GM18520 (cell line): ENCODE data around the gene FBXO24.

Experiments
- ATAC-seq: cut with Tn5 transposase; IDR thresholded peaks from one replicate; pipeline ENCODE4 v1.9.1; 2021; ENCODE audit not compliant: unreplicated experiment

Gene FBXO24

DNA sequence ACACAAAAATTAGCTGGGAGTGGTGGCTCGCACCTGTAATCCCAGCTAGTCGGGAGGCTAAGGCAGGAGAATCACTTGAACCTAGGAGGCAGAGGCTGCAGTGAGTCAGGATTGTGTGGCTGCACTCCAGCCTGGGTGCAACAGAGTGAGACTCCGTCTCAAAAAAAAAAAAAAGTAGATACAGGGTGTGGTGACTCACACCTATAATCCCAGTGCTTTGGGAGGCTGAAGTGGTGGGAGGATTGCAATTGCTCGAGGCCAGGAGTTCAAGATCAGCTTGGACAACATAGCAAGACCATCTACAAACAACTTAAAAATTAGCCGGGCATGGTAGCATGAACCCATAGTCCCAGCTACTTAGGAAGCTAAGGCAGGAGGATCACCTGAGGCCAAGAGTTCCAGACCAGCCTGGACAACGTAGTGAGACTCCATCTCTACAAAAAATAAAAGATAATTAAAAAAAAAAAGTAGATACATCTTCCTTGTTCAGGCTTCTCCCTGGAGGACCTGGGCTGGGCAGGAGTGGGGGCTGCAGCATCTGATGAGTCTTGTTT, 28.3 kb downstream of the FBXO24 start:
- no peak for ATAC-seq

DNA sequence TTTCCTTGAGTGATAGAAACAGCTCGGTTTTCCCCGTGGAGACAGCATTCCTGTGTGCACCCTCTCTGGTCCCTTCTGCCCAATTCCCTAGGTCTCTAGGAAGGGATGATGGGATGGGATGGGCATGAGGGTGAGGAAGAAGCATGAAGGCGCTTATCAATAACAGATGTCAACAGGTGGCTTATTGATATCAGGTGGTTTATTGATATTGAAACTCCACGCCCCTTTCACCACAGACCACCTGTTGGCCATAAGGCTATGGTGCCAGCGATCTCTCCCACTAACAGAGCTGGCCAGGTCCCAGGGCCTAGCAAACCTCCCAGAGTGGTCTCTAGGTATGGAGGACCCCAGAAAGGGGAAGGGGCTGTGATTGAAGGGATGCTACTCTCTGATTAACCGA, 34.1 kb downstream of the FBXO24 start:
- no peak for ATAC-seq

DNA sequence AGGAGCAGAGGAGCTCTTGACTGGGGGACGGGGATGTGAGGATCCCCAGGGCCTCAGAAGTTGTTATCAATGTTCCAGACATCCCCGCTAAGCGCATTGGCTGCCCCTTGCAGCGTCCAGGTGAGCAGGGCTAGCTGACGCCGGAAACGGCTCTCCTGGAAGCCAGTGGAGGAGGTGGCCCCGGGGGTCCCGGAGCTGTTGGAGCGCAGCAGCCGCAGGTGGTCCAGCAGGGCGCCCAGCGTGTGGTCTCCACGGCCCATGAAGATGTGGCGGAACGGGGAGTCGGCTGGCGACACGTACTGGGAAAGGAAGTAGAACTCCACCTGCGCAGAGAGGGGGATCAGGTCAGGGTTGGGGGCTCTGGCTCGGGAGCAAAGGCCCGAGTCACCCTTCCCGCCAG, 34.7 kb downstream of the FBXO24 start:
- no peak for ATAC-seq

DNA sequence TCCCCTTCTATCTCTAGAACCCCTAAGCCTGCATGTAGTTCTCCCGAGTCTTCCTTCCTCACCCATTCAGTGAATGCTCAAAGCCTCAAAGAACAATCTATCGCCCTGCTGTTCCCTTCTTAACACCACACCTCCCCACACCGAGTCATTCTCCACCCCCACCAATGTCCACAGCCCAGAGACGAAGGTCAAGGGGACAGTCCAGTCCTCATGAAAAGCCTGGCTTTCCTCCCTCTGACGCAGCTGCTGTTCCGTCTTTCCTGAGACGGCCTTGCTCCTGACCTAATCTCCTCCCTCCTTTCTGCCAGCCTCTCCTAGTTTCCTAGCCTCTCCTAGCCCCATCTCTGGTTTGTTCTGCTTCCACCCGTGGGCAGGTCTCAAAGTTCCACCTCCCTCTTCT, 35.4 kb downstream of the FBXO24 start:
- no peak for ATAC-seq

DNA sequence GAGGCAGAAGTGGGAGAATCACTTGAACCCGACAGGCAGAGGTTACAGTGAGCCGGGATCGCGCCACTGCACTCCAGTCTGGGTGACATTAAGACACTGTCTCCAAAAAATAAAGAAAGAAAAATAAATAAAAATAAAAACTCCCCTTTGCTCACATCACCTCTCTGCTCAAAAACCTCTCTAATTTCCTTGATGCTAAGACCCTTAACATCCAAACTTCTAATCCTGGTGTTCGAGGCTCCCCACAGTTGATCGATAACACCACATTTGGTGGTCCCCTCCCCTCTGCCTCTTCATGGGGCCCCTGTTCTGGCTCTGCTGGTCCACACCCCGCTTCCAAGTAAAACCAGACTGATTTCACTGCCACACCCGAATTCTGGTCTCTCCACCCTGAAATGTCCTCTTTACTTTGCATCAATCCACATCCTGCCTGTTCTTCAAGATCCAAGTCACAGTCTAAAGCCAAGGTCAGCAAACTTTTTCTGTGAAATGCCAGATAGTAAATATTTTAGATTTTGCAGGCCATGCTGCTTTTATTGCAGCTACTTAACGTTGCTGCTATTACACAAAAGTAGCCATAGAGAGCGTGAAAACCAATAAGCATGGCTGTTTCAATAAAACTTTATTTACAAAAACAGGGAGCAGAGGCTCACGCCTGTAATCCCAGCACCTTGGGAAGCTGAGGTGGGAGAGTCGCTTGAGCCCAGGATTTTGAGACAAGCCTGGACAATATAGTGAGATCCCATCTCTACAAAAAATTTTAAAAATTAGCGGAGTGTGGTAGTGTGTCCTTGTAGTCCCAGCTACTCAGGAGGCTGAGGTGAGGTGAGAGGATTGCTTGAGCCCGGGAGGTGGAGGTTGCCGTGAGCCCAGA, 38.1 kb downstream of the FBXO24 start:
- ATAC-seq = no peak

DNA sequence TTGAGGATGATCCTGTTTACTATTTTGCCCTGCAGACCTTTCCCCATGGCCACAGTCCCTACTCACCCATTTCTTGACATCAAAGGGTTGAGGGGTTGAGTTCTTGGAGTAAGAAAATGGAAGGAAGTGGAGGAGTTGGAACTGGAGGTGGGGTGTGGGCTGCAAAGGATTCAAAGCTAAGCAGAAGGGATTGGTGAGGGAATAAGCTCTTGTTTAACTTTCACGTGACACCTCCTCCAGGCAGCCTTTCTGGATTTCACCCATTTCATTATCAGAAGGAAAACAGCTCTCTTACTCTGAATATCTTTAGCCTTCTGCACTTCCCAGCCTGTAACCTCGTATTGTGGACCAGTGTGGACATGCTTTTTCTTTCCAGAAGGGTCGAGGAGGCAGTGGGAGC, 39.9 kb downstream of the FBXO24 start:
- no peak for ATAC-seq

DNA sequence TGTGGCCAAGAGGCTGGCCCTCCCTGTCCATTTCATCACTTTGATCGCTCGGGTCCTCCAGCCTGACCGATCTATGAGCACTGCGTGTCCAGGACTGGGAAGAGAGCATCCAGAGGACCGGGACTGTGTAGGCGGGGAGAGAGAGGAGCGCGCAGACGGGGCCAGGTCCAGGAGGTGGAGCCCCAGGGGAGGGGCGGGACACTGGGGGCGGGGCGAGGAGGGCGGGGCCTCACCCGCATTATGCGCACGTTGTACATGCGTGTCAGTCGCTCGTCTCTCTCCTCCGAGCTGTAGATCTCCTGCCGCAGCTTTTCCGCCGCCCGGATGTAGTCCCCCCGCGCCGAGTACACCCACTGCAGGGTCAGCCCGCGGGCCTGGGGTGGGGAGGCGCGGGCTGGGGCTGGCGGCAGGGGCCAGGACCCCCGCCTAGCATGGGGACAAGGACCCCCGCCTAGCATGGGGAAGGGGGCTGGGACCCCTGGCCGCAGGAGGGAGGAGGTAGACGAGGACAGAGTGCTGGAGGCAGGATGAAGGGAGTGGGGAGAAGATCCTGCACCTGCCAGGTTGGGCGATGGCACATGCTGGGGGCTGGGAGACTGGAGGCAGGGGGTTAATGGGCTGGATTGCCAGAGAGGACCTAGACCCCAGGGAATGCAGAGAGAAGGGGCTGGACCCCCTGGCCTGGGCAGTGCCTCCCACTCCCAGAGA, 40.6 kb downstream of the FBXO24 start:
- no peak for ATAC-seq

DNA sequence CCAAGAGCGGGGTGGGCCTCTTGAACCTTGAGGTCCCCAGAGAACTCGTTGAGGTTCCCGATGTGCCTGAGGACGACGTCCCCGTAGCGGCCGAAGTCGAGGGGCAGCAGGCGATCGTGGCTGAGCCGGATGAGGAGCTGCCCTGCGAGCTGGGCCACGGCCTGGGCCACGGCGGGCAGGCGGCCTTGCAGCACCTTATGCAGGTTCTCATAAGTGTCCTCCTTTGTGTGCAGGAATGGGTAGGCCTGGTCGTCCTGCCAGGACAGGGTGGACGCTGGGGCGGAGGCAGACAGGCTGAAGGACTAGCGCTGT, 41.1 kb downstream of the FBXO24 start:
- no peak for ATAC-seq

DNA sequence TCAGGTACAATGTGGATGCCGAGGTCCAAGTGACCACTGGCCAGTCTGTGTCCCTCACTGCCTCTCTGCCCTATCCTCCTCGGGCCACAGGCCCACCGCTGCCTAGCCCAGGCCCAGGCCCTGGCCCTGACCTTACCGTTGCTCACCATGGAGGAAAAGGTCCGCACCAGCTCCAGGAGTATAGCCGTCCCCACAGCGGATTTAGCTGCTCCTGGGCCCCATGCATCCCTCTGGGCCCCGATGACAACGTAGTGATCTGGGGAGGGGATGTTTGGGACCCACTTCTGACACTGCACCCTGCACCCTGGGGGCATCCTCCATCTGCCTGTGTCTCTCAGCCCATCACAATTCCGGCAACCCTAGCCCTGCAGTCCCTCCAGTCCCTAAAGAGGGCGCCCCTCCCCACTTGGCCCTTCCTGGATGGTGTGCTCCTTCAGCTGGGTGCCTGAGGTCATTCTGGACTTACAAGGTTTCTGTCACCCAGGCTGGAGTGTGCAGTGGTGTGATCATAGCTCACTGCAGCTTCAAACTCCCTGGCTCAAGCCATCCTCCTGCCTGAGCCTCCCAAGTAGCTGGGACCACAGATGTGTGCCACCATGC, 43.1 kb downstream of the FBXO24 start:
- no peak for ATAC-seq

DNA sequence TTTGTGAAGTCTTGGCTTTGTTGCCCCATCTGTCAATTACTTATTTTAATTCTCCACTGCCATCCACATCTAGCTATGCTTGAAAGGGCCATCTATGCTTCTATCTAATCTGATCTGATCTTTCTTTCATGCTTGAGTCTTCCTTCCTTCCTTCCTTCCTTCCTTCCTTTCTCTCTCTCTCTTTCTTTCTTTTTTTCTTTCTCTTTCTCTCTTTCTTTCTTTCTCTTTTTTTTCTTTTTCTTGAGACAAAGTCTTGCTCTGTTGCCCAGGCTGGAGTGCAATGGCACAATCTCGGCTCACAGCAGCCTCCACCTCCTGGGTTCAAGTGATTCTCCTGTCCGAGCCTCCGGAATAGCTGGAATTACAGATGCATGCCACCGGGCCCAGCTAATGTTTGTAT, 43.9 kb downstream of the FBXO24 start:
- no peak for ATAC-seq

DNA sequence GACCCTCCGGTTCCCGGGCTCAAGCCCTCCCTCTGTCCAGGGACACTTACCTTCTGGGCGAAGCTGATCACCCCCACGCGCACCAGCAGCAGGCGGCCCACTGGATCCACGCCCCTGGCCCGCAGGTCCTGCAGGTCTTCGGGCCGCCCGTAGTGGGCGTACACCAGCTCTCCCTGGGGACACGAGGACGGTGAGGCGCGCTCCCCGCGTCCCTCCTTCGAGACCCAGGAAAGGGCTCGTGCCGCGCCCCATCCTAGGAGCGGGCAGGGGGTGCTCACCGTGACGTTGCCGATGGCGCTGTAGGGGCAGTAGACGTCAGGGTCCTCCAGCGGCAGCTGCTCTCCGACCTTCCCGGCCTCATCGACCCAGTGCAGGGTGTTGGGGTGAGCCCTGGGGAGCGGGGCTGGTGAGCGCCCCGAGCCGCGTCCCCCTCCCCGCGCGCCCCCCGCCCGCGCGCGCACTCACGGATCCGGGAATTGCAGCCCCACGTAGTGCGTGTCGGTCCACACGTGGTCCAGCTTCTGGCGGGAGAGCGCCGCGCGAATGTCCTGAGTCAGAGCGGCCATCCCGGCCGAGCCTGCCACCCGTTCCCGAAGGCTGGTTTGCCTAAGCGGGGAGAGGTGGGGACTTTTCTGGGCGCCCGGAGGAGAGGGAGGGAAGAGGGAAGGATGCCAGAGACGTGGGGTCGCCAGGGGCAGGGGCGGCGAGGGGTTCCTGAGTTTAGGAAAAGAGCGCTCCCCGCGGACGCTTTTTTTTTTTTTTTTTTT, 47.0 kb downstream of the FBXO24 start:
- ATAC-seq = no peak

DNA sequence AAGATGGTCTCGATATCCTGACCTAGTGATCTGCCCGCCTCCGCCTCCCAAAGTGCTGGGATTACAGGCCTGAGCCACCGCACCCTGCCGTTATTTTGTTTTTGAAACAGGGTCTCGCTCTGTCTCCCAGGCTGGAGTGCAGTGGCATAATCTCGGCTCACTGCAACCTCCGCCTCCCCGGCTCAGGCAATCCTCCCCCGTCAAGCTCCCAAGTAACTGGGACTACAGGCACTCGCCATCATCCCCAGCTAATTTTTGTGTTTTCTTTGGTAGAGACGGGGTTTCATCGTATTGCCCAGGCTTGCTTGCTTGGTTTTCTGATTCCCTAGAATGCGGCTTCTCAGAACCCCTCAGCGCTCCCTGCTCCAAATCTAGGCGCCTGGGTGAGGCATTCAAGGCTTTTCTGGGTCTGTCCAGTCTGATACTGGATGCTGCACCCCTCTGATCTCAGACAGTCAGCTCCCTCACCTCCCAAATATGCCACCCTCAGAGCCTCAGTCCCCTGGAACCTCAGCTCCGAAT, 53.9 kb downstream of the FBXO24 start:
- ATAC-seq = no peak

DNA sequence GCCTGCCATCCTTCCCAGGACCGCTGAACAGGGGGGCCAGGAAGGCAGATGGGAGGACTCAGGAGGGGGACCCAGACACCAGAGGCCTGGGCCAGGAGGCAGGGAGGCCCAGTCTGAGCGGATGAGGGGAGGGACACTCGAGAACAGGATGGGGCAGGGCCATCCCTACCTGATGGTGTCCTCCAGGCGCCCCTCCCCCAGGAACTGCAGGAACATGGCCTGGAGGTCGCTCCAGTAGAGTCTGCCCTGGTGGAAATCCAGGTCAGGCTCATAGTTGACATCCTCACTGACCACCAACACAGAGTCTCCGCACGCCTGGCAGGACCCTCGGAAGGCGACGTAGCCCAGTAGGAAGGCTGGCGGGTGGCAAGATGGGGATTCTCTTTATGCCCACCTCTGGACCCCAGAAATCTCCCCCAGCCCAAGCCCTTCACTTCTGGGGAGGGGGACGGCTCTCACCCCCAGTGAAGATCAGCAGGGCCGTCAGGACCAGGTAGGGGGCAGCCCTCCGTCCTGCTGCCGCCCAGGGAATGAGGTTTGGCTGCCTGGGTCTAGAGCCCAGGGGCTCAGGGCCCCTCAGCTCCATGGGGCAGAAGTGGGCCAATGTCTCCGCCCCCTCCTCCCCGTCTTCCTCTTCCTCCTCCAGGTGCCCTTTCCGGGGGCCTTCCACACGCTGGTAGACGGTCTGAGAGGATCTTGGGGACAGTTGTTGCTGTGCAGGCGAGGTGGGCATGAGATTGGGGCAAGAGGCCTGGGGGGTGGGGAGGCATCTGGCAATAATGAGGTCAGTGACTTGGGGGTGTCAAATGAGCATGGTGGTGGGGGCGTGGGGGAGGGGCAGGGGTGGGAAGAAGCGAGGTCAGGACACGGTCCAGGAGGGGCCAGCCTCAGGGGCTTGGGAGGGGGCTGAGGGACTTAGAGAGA, 54.7 kb downstream of the FBXO24 start:
- ATAC-seq = no peak

DNA sequence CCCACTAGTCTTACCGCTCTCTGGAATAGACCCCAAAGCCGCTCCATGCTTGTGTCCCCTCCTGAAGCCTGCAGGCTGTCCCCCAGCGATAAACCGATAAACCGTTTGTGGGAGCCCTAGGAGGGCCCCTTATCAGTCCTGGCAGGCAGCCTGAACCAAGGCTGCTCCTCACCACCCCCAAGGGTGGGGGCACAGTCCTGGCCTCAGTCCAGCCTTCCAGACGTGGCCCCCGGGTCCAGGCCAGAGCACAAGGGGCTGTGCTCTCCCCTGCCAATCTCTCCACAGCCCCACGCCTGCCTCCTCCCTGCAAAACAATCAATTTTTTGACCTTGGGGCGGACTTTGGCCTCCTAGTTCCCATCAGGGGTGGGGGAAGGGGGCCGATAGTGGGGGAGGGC, 55.3 kb downstream of the FBXO24 start, which contains the start of gene TFR2:
TSS of gene TFR2 (minus strand) at position 90 of the 397 bp plus-strand sequence. CDS start at position 47, 43 bp downstream.
- no peak for ATAC-seq

DNA sequence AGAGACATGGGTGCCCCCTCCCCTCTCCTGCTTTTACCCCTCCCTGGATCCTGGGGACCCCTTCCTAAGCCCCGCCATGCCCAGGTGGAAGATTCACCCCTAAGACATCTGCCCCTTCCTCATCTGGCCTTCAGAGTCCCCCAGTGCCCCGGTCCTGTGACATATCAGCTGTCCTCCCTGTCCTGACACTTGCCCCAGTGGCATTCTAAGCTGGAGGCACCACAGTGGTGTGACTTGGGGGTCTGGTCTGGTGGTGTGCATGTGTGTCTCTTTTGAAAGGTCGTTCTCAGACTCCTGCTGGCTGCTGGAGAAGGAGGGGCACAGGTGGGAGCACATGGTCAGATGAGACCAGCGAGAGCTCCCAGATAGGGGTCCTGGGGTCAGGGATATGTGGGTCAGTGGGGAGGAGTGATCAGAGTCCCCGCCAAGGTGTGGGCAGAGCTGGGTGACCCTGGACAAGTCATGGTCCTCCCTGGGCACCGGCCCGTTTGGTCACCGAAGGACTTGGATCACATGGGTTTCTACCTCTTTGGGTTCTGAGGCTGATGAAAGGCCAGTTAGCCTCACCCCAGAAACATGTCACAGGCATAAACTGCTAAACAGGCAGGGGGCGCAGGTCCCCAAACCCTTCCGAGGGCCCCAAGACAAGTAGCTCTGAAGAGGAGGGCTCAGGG, 55.9 kb downstream of the FBXO24 start:
- no peak for ATAC-seq

DNA sequence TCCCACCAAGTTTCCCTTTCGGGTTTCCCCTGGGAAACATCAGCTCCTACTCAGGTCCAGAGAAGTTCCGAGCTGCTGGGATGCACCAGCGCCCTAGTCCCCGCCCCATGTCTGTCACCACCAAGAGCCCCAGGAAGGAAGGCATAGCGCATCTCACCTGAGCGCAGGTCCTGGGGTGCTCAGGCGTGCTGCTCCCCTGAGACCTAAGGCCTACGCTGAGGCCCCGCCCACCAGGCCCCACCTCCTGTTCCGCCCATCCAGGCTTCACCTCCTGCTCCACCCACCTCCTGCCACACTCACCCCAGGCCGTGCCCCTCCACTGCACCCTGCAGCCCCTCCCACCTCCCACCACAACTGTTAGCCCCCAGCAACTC, 56.4 kb downstream of the FBXO24 start:
- ATAC-seq = no peak

DNA sequence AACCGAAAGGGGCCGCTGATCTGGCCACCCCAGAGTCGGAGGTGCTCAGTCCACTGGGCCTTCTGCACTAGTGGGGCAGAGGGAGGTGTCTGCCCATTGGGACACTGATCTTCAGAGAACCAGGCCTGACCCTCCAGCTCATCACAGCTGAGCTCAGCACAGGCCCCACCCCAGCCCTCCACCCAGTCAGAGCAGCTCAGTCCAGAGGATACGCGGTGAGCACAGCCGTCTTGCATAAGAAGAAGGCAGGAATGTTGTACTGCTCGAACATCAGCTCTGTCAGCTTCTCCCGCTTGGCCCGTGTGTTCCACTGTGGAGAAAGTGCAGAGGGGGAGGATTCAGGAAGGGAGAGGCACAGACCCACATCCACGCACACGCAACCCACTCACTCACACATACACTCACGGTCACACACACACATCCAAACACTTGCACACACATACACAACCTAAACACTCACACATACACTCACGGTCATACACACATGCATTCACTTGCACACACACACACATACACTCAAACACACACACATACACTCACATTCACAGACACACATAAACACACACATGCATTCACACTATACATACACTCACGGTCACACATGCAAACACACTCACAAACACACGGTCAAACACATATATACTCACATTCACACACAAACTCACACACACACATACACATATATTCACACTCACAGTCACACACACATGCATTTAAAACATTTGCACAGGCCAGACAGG, 63.9 kb downstream of the FBXO24 start:
- no peak for ATAC-seq
